Erythroblast (primary cell): ENCODE measurements around the gene SLC39A13.

Source experiments
- GATA1 ChIP-seq: IDR thresholded peaks from 2 replicates; pipeline ENCODE4 v1.6.1; 2011; ENCODE audit warnings: low read depth, mild to moderate bottlenecking, control low read depth, low read length, moderate library complexity
- POLR2A ChIP-seq: IDR thresholded peaks from 2 replicates; pipeline ENCODE4 v1.6.1; 2011; ENCODE audit warnings: mild to moderate bottlenecking, low read length

DNA sequence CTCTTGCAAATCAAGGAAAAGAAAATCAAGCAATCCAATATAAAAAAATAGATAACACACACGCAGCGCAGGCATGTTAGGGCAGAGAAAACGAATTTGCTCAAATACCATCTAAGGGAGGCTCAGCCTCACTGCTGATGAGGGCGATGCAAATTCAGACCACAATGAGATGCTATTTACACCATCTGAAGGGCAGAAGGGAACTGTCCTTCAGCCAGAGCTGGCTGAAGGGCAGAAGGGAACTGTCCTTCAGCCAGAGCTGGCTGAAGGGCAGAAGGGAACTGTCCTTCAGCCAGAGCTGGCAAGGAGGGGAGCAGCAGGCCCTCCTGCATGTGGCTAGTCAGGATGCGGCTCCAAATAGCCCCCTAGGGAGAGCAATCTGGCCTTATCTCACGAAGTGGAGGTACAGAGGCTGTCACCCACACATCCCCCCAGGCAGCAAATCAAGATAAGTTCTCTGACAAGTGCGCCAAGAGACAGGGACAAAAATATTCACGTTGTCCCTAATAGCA lies 7.6 kb upstream of the SLC39A13 start:
- TF ChIP-seq POLR2A (no peak), GATA1 (no peak)
